NCI-H1436 treated with DMSO at 0.1 percent for 48 hours (cell line): ENCODE results near the gene CDX2.

Experiments
- DNase-seq: peaks from one replicate; lab custom pipeline; 2025; lab: John Stamatoyannopoulos, UW

Gene CDX2

GRCh38 chr13:27915301-27916207, 53.6 kb downstream of the CDX2 start:
- DNase-seq: no peak

DNA sequence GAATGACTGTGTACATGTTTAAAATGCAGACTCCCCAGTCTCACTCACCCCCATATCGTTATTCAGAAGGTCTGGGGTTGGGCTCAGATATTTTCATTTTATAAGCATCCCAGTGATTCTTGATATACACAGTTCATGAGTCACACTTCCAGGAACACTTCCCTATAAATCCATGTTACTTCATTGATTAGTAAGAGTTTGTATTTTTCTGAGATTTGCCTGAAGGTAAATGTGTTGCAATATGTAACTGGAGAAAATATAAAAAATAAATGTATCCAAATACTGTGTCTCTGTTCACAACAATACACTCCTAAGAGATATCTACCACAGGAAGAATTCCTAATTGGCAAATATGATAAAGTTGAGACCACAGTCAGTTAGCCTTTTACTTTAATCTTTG, 56.0 kb downstream of the CDX2 start:
- DNase-seq: no peak

DNA sequence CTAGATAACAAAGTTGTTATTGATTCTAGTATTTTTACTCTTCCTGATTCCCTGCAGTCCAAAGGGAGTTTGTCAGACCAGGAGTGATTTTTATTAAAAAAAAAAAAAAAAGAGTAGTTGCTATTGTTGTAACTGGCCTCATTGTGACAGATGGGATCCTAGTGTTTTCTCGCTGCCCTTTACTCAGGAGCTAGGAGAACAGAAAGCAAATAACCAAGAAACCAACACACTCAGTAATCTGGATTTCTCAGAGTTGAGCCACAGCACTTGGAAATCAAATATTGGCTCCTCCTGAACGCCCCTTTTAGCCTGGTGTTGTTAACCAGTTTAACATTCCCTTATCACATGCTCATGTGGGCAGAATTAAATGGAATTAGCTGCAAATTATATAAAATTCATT, 57.6 kb downstream of the CDX2 start:
- DNase-seq: no peak
